RWPE2 (cell line): ENCODE measurements around the gene SOX6.

ENCODE experiments used
- ATAC-seq: fragments of 200-7000 bp; cut with Tn5 transposase; 3 replicates; pipeline ENCODE4 v1.9.1; 2021; ENCODE audit warnings: low read depth
- DNase-seq: peaks from one replicate; pipeline ENCODE4 v3.0.0-alpha.2; 2020; ENCODE audit warnings: low spot score
- H3K27ac ChIP-seq: fragments of 450-650 bp; 2 replicates; pipeline ENCODE4 v1.5.1; 2017; ENCODE audit warnings: mild to moderate bottlenecking; ENCODE audit not compliant: poor library complexity, severe bottlenecking
- H3K27me3 ChIP-seq: fragments of 250-450 bp; sonication (Bioruptor Pico); 2 replicates; pipeline ENCODE4 v1.5.1; 2021; ENCODE audit warnings: mild to moderate bottlenecking, moderate library complexity; ENCODE audit not compliant: insufficient read depth, poor library complexity, severe bottlenecking
- H3K36me3 ChIP-seq: fragments of 250-450 bp; sonication (Bioruptor Pico); 2 replicates; pipeline ENCODE4 v1.5.1; 2020; ENCODE audit warnings: low read depth, mild to moderate bottlenecking, moderate library complexity
- H3K4me1 ChIP-seq: fragments of 250-450 bp; sonication (Bioruptor Pico); 2 replicates; pipeline ENCODE4 v1.5.1; 2021; ENCODE audit warnings: mild to moderate bottlenecking, moderate library complexity; ENCODE audit not compliant: insufficient read depth, poor library complexity, severe bottlenecking
- H3K4me3 ChIP-seq: fragments of 250-450 bp; sonication (Bioruptor Pico); 2 replicates; pipeline ENCODE4 v1.5.1; 2021; ENCODE audit warnings: mild to moderate bottlenecking, moderate library complexity; ENCODE audit not compliant: severe bottlenecking
- H3K9me3 ChIP-seq: fragments of 250-450 bp; sonication (Bioruptor Pico); 2 replicates; pipeline ENCODE4 v1.5.1; 2021; ENCODE audit warnings: mild to moderate bottlenecking, moderate library complexity; ENCODE audit not compliant: severe bottlenecking
- TF ChIP-seq, protein P1 (sequence below): fragments of 450-650 bp; IDR thresholded peaks from one replicate; pipeline ENCODE4 v1.5.1; 2017; ENCODE audit warnings: mild to moderate bottlenecking, moderate library complexity; ENCODE audit not compliant: poor library complexity, severe bottlenecking

The SOX6 gene

DNA sequence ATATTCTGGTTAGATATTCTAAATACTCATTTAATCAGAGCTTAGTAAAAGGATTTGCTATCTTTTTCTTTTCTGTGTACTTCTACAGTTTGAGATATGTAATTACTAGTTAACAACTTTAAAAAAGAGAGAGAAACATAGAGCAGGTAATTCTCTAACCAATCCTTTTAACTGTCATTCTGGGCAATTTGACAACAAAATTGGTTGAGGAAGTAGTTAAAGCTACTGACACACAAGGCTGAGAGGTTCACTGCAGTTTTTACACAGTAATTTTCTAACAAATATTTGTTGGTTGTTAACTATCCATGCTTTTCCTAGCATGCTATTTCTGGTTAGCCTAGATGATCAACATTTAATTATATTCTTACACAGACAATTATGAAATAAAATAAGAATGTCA is 3.6 kb downstream of the SOX6 start:
- no peak overlapping the region for H3K4me3 ChIP-seq
- H3K27me3 ChIP-seq: no peaks in the 10 kb centered on the region
- no peaks in the 10 kb centered on the region for H3K9me3 ChIP-seq
- no peak overlapping the region for H3K27ac ChIP-seq
- TF ChIP-seq, protein P1, sequence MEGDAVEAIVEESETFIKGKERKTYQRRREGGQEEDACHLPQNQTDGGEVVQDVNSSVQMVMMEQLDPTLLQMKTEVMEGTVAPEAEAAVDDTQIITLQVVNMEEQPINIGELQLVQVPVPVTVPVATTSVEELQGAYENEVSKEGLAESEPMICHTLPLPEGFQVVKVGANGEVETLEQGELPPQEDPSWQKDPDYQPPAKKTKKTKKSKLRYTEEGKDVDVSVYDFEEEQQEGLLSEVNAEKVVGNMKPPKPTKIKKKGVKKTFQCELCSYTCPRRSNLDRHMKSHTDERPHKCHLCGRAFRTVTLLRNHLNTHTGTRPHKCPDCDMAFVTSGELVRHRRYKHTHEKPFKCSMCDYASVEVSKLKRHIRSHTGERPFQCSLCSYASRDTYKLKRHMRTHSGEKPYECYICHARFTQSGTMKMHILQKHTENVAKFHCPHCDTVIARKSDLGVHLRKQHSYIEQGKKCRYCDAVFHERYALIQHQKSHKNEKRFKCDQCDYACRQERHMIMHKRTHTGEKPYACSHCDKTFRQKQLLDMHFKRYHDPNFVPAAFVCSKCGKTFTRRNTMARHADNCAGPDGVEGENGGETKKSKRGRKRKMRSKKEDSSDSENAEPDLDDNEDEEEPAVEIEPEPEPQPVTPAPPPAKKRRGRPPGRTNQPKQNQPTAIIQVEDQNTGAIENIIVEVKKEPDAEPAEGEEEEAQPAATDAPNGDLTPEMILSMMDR: no peak
- no peak for DNase-seq
- H3K4me1 ChIP-seq: no peaks in the 10 kb centered on the region
- no peaks in the 10 kb centered on the region for H3K36me3 ChIP-seq
- ATAC-seq: no peak

GRCh38 chr11:16350125-16350524 is 6.2 kb downstream of the SOX6 start:
- no peaks in the 10 kb centered on the region for H3K4me1 ChIP-seq
- DNase-seq (no peak), ATAC-seq (no peak)
- no peaks in the 10 kb centered on the region for H3K27me3 ChIP-seq
- H3K27ac ChIP-seq: no peak overlapping the region
- no peaks in the 10 kb centered on the region for H3K9me3 ChIP-seq
- no peaks in the 10 kb centered on the region for H3K36me3 ChIP-seq
- TF ChIP-seq, protein P1: no peak
- no peak overlapping the region for H3K4me3 ChIP-seq

- DNase-seq (no peak), ATAC-seq (no peak)
- no peaks in the 10 kb centered on the region for H3K27me3 ChIP-seq
- no peaks in the 10 kb centered on the region for H3K9me3 ChIP-seq
- TF ChIP-seq, protein P1: no peak
- no peak overlapping the region for H3K27ac ChIP-seq
- no peaks in the 10 kb centered on the region for H3K36me3 ChIP-seq
- no peaks in the 10 kb centered on the region for H3K4me1 ChIP-seq
- no peak overlapping the region for H3K4me3 ChIP-seq
Measured at GRCh38 chr11:16347928-16348685, 8.2 kb downstream of the SOX6 start.

DNA sequence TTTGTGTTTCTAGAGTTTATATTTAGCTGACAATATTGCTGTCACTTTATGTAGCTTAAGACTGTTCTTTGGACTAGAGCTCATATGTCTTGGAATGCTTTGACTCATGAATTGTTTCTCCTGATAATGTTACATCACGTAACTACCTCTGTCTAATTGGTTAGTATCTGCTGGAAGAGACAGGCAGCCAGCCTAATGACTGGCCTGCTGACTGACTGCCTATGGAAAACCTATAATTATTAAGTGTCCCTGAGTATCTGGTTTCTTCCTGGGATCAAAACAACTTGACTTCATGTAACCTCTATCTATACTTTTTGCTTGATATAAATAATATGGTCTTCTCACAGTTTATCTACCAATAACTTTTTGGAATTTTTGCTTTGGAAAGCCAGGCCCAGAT is 9.4 kb downstream of the SOX6 start:
- TF ChIP-seq, protein P1: no peak
- no peaks in the 10 kb centered on the region for H3K4me1 ChIP-seq
- H3K27me3 ChIP-seq: no peaks in the 10 kb centered on the region
- no peaks in the 10 kb centered on the region for H3K36me3 ChIP-seq
- no peak for DNase-seq
- no peak overlapping the region for H3K27ac ChIP-seq
- no peak overlapping the region for H3K4me3 ChIP-seq
- H3K9me3 ChIP-seq: no peaks in the 10 kb centered on the region
- peak; percentile 78; the same call in 2 of the 3 replicates for ATAC-seq

- no peak overlapping the region for H3K4me3 ChIP-seq
- no peak overlapping the region for H3K27ac ChIP-seq
- peaks cover 2% of the 10 kb centered on the region for H3K27me3 ChIP-seq
- no peak for ATAC-seq
- H3K4me1 ChIP-seq: no peaks in the 10 kb centered on the region
- TF ChIP-seq, protein P1: no peak
- DNase-seq: no peak
- H3K36me3 ChIP-seq: no peaks in the 10 kb centered on the region
- no peaks in the 10 kb centered on the region for H3K9me3 ChIP-seq
Measured at GRCh38 chr11:16341853-16342252, 14.5 kb downstream of the SOX6 start.
